ENCODE data around the gene NPR1. TPM values are rescaled to one million over a fixed set of nuclear protein-coding genes. Genes with fewer than 3 reads are reported as not detected.

Gene NPR1
- total RNA-seq, 4 donors from 2014 or later, result 24.9 to 67.1 (median 49.8) TPM

DNA sequence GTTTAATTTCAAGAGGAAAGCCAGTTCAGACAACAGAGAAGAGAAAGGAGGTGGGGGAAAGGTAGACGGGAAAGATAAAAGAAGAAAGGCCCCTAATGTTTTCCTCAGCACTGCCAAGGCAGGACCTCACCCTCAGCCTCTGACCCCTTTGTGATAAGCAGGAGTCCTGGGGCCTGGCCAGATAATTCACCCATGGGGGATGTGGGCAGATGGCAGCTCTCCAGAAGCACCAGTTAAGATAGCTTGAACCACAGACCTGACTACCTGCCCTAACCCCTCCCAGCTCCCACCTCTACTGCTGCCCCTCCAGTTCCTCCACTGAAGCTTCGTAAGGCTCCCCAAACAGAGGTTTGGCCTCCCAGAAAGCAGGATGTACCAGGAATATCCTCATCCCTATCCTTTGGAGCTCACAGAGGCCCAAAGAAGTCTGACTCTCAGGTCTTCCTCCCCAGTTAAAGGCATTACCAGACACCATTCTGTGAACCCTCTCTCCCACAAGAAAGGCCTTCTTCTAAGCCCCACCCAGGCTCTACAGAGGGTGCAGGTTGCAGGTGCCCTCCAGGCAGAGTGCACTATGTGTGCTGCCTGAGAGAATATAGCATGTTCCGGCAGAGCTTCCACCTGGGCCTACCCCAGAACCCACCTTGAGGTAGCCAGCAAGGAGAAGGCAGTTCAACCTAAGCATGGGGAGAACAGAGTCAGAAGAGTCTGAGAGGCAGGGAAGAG, 29.2 kb upstream of the NPR1 start:
- H3K27ac ChIP-seq (replicated peaks in 1 of 4), result no peak overlapping the region
- peaks cover 17 to 31% (median 25%) of the 10 kb centered on the region in 4 donors for H3K36me3 ChIP-seq
- WGBS, result 30% methylated on average over 3 of the region's 3 CpGs
- no peaks in the 10 kb centered on the region for H3K27me3 ChIP-seq
- H3K4me1 ChIP-seq, result peaks cover 0 to 21% (median 6%) of the 10 kb centered on the region in 4 donors
- no peak overlapping the region for H3K4me3 ChIP-seq
- intact Hi-C loops (cut with DNase I), result no loop called here
- no peaks in the 10 kb centered on the region for H3K9me3 ChIP-seq
- peak in 1 of 2 donors; percentile 13 for TF ChIP-seq POLR2AphosphoS5 (IDR thresholded peaks at IDR 0.05)
- TF ChIP-seq POLR2A (IDR thresholded peaks at IDR 0.05; ENCODE audit: low read depth), result no peak
- DNase-seq (ENCODE audit: extremely low spot score), result no peak

DNA sequence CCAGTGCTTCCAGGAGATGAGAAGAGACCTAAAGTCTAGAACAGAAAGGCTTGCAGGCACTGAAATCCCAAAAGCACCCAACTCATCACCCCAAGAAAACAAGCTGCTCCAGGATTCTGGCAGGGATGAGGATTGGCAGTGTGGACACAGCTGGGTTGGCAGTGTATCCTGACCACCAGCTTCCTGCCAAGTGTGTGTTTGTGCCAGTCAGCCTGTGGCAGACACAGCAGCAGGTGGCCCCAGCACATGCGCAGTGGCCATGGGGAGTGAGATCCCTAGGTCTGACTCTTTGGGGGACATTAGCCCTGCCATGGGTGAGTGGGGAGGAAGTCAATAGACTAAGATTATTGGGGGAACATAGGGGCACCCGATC, 28.6 kb upstream of the NPR1 start:
- Histone ChIP-seq H3K36me3 (peaks cover 16 to 26% (median 21%) of the 10 kb centered on the region in 4 donors), H3K27ac (replicated peaks in 1 of 4) (no peak overlapping the region), H3K27me3 (no peaks in the 10 kb centered on the region), H3K9me3 (no peaks in the 10 kb centered on the region), H3K4me3 (no peak overlapping the region), H3K4me1 (peaks cover 0 to 17% (median 3%) of the 10 kb centered on the region in 4 donors)
- TF ChIP-seq EP300 (IDR thresholded peaks at IDR 0.05) (no peak), POLR2AphosphoS5 (IDR thresholded peaks at IDR 0.05) (no peak), POLR2A (IDR thresholded peaks at IDR 0.05; ENCODE audit: low read depth) (no peak)
- TF ChIP-seq, protein P1, sequence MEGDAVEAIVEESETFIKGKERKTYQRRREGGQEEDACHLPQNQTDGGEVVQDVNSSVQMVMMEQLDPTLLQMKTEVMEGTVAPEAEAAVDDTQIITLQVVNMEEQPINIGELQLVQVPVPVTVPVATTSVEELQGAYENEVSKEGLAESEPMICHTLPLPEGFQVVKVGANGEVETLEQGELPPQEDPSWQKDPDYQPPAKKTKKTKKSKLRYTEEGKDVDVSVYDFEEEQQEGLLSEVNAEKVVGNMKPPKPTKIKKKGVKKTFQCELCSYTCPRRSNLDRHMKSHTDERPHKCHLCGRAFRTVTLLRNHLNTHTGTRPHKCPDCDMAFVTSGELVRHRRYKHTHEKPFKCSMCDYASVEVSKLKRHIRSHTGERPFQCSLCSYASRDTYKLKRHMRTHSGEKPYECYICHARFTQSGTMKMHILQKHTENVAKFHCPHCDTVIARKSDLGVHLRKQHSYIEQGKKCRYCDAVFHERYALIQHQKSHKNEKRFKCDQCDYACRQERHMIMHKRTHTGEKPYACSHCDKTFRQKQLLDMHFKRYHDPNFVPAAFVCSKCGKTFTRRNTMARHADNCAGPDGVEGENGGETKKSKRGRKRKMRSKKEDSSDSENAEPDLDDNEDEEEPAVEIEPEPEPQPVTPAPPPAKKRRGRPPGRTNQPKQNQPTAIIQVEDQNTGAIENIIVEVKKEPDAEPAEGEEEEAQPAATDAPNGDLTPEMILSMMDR (IDR thresholded peaks at IDR 0.05), result no peak
- no peak for DNase-seq (ENCODE audit: extremely low spot score)
- 83% methylated on average over 2 of the region's 2 CpGs for WGBS
- intact Hi-C loops (cut with DNase I), result loop anchor here (10.0 kb wide), 1 partner anchor 75 kb away; no protein-coding TSS in a partner anchor

DNA sequence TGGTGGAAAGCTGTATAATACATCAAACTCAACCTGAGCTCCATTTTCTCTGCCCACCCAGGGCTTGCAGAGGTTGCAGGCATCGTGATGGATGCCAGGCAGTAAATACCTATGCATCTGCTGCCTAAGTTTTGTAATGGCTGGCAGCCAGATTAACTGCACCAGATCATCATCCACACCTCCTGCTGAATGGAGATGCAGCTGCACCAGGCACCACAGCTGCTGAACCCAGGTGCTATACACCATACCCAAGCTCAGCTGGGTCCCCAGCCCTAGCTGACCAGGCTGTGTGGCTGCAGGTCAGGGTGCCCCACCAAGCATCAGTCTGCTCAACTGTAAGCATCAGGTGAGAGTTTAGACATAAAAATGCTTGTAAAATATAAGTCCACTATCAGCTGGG, 26.7 kb upstream of the NPR1 start:
- no peaks in the 10 kb centered on the region for H3K27me3 ChIP-seq
- TF ChIP-seq POLR2A (IDR thresholded peaks at IDR 0.05; ENCODE audit: low read depth), result no peak
- no peak for TF ChIP-seq EP300 (IDR thresholded peaks at IDR 0.05)
- TF ChIP-seq, protein P1 (IDR thresholded peaks at IDR 0.05), result no peak
- no peak for TF ChIP-seq POLR2AphosphoS5 (IDR thresholded peaks at IDR 0.05)
- no peaks in the 10 kb centered on the region for H3K9me3 ChIP-seq
- no peak overlapping the region for H3K27ac ChIP-seq (replicated peaks in 1 of 4)
- intact Hi-C loops (cut with DNase I), result loop anchor here (10.0 kb wide), 1 partner anchor 77 kb away; no protein-coding TSS in a partner anchor
- H3K36me3 ChIP-seq, result peaks cover 0 to 7% (median 1%) of the 10 kb centered on the region in 4 donors
- WGBS, result 100% methylated on average over 1 of the region's 1 CpG
- peaks cover 0 to 16% (median 3%) of the 10 kb centered on the region in 4 donors for H3K4me1 ChIP-seq
- no peak for DNase-seq (ENCODE audit: extremely low spot score)
- no peak overlapping the region for H3K4me3 ChIP-seq

DNA sequence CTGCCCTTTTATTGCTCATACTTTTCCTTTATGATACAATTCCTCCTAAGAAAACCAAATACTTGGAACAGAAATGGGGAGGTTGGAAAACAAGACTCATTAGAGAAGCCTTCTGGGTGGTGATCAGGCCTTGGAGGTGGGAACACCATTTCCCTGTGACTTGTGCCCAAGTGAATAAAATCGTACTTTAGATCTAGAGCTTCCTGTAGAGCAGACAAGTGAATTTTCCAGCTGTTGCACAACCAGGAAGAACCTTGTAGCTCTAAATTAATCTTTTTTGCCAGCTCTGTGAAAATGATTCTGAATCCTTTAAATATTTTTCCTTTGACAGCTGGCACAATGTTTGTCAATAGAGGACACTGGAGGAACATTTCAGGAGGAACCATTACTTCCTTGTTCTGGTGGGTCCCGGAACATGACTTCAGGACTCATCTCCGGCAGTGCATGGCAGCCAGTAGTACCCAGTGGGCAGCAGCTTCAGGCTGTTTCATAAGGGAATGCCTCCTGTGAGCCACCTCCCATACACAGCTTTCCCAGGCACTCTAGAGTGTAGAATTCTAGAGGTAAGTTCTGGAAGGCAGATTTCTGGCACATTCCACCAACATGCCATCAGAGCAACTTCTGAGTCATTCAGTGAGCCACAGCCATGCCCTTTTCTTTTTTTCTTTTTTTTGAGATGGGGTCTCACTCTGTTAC, 25.5 kb upstream of the NPR1 start:
- Histone ChIP-seq H3K4me1 (peaks cover 0 to 16% (median 3%) of the 10 kb centered on the region in 4 donors), H3K36me3 (no peaks in the 10 kb centered on the region), H3K9me3 (no peaks in the 10 kb centered on the region), H3K27ac (replicated peaks in 1 of 4) (peak overlapping the region in 3 of 4 donors; percentile 8 to 46 (median 39)), H3K27me3 (no peaks in the 10 kb centered on the region), H3K4me3 (no peak overlapping the region)
- intact Hi-C loops (cut with DNase I), result loop anchor here (10.0 kb wide), 1 partner anchor 78 kb away; no protein-coding TSS in a partner anchor
- TF ChIP-seq POLR2AphosphoS5 (IDR thresholded peaks at IDR 0.05) (no peak), POLR2A (IDR thresholded peaks at IDR 0.05; ENCODE audit: low read depth) (no peak)
- TF ChIP-seq, protein P1 (IDR thresholded peaks at IDR 0.05), result no peak
- WGBS, result 55% methylated on average over 3 of the region's 3 CpGs
- DNase-seq (ENCODE audit: extremely low spot score), result no peak

DNA sequence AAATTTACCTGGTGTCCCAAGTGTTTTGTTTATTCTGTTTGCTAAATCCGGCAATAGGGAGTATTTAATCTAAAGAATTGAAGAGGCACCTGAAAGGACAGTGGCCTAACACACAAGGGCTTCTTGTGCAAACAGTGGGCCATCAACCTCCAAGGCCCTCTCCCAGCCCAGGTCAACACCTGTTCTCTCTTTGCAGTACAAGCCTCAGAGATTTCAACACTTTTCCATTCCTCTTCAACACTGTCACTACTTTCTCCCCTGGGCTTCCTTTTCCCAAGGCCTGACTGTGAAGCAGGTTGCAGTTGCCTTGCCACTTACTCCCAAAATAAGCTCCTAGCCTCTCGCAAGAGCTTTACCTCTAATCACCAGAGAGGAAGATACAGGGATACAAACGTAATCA, 23.2 kb upstream of the NPR1 start:
- Histone ChIP-seq H3K36me3 (peaks cover 0 to 6% (median 3%) of the 10 kb centered on the region in 4 donors), H3K4me3 (no peak overlapping the region), H3K27me3 (no peaks in the 10 kb centered on the region), H3K9me3 (no peaks in the 10 kb centered on the region), H3K4me1 (peaks cover 14 to 19% (median 15%) of the 10 kb centered on the region in 4 donors), H3K27ac (replicated peaks in 1 of 4) (no peak overlapping the region)
- TF ChIP-seq POLR2AphosphoS5 (IDR thresholded peaks at IDR 0.05) (no peak), POLR2A (IDR thresholded peaks at IDR 0.05; ENCODE audit: low read depth) (no peak), EP300 (IDR thresholded peaks at IDR 0.05) (no peak)
- TF ChIP-seq, protein P1 (IDR thresholded peaks at IDR 0.05), result no peak
- 98% methylated on average over 3 of the region's 3 CpGs for WGBS
- DNase-seq (ENCODE audit: extremely low spot score), result no peak
- intact Hi-C loops (cut with DNase I), result loop anchor here (10.0 kb wide), 1 partner anchor 81 kb away; no protein-coding TSS in a partner anchor
